ENCODE measurements around the gene SHF. TPM values are rescaled to one million over a fixed set of nuclear protein-coding genes. Genes with fewer than 3 reads are reported as not detected.

Gene SHF
- total RNA-seq, 2 donors from 2014 or later: 42.0 to 53.8 TPM

GRCh38 chr15:45174577-45174976 lies 13.2 kb downstream of the SHF start:
- Mint-ChIP-seq H3K36me3 (ENCODE audit: low read depth) (peaks cover 43% of the 10 kb centered on the region), H3K9me3 (no peaks in the 10 kb centered on the region), H3K4me1 (peaks cover 17% of the 10 kb centered on the region), H3K4me3 (no peak overlapping the region), H3K27me3 (ENCODE audit: insufficient read depth) (no peaks in the 10 kb centered on the region), H3K27ac (no peak overlapping the region)
- H3K4me1 ChIP-seq (ENCODE audit: control insufficient read depth, insufficient read depth, low read length): peaks cover 4% of the 10 kb centered on the region
- no peaks in the 10 kb centered on the region for H3K27me3 ChIP-seq (ENCODE audit: control insufficient read depth, insufficient read depth, low read length, poor library complexity, severe bottlenecking)
- H3K36me3 ChIP-seq (ENCODE audit: control insufficient read depth, insufficient read depth, low read length): no peaks in the 10 kb centered on the region
- WGBS, 2 experiments (ENCODE audit: insufficient coverage in 1 of 2, insufficient read length in 1 of 2): 80 to 90% methylated on average over 1 of the region's 2 CpGs
- no peak for DNase-seq
- H3K9ac ChIP-seq (ENCODE audit: extremely low read depth, low read length, poor library complexity, severe bottlenecking): no peak overlapping the region
- H3K27ac ChIP-seq (ENCODE audit: low read depth, low read length): no peak overlapping the region
- H3K4me3 ChIP-seq (ENCODE audit: low read length): no peak overlapping the region
- no peak for TF ChIP-seq CTCF (conservative IDR thresholded peaks at IDR 0.05)
- no peaks in the 10 kb centered on the region for H3K9me3 ChIP-seq (ENCODE audit: control insufficient read depth, low read length)

- no peak for DNase-seq
- Mint-ChIP-seq H3K36me3 (ENCODE audit: low read depth) (peaks cover 42% of the 10 kb centered on the region), H3K27me3 (ENCODE audit: insufficient read depth) (no peaks in the 10 kb centered on the region), H3K4me3 (no peak overlapping the region), H3K4me1 (peaks cover 19% of the 10 kb centered on the region), H3K9me3 (no peaks in the 10 kb centered on the region), H3K27ac (no peak overlapping the region)
- H3K4me1 ChIP-seq (ENCODE audit: control insufficient read depth, insufficient read depth, low read length): peaks cover 4% of the 10 kb centered on the region
- H3K27me3 ChIP-seq (ENCODE audit: control insufficient read depth, insufficient read depth, low read length, poor library complexity, severe bottlenecking): no peaks in the 10 kb centered on the region
- H3K27ac ChIP-seq (ENCODE audit: low read depth, low read length): no peak overlapping the region
- H3K9me3 ChIP-seq (ENCODE audit: control insufficient read depth, low read length): no peaks in the 10 kb centered on the region
- TF ChIP-seq CTCF (conservative IDR thresholded peaks at IDR 0.05): no peak
- WGBS, 2 experiments (ENCODE audit: insufficient coverage in 1 of 2, insufficient read length in 1 of 2): 89 to 90% methylated on average over 3 to 6 of the region's 6 CpGs
- no peak overlapping the region for H3K4me3 ChIP-seq (ENCODE audit: low read length)
- H3K36me3 ChIP-seq (ENCODE audit: control insufficient read depth, insufficient read depth, low read length): no peaks in the 10 kb centered on the region
- H3K9ac ChIP-seq (ENCODE audit: extremely low read depth, low read length, poor library complexity, severe bottlenecking): no peak overlapping the region
Observed at GRCh38 chr15:45174069-45174468, 13.7 kb downstream of the SHF start.

DNA sequence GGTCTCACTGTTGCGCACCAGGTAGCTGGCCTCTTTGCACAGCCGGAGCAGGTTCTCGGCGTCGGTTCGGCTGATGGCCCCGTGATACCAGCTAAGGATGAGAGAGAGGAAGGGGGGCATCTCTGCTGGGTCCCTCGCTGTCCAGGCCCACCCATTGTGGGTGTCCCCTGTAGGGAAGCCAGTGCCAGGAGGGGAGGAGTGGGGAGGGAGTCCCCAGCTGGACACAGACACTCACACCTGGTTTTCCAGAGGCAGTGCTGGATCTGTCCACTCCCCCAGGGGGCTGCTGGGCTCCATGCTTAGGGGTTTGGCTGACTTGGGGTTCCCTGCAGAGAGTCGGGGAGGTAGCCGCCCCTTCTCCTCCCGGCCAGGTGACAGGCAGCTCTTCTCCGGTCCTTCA lies 15.9 kb downstream of the SHF start:
- WGBS, 2 experiments (ENCODE audit: insufficient coverage in 1 of 2, insufficient read length in 1 of 2): 93 to 96% methylated on average over 10 to 12 of the region's 12 CpGs

More for the DNA sequence above, 15.9 kb downstream of the SHF start:
- Histone ChIP-seq H3K9me3 (ENCODE audit: control insufficient read depth, low read length) (no peaks in the 10 kb centered on the region), H3K4me3 (ENCODE audit: low read length) (no peak overlapping the region), H3K27me3 (ENCODE audit: control insufficient read depth, insufficient read depth, low read length, poor library complexity, severe bottlenecking) (no peaks in the 10 kb centered on the region), H3K27ac (ENCODE audit: low read depth, low read length) (no peak overlapping the region), H3K4me1 (ENCODE audit: control insufficient read depth, insufficient read depth, low read length) (peaks cover 4% of the 10 kb centered on the region), H3K9ac (ENCODE audit: extremely low read depth, low read length, poor library complexity, severe bottlenecking) (no peak overlapping the region), H3K36me3 (ENCODE audit: control insufficient read depth, insufficient read depth, low read length) (no peaks in the 10 kb centered on the region)
- peaks cover 31% of the 10 kb centered on the region for H3K36me3 Mint-ChIP-seq (ENCODE audit: low read depth)
- no peaks in the 10 kb centered on the region for H3K27me3 Mint-ChIP-seq (ENCODE audit: insufficient read depth)
- H3K4me1 Mint-ChIP-seq: peaks cover 19% of the 10 kb centered on the region
- no peak overlapping the region for H3K4me3 Mint-ChIP-seq
- H3K9me3 Mint-ChIP-seq: no peaks in the 10 kb centered on the region
- no peak for TF ChIP-seq CTCF (conservative IDR thresholded peaks at IDR 0.05)
- no peak for DNase-seq
- H3K27ac Mint-ChIP-seq: no peak overlapping the region

Measured in endodermal cell (in vitro differentiated cells).